Heart left ventricle (tissue), 13 donors: ENCODE results near the gene WSB1.

Experiments
- POLR2A ChIP-seq, 2 donors: fragments of 450-650 bp; IDR thresholded peaks; one replicate each; pipeline ENCODE4 v1.6.1; 2017; ENCODE audit warnings: antibody characterized with exemption in 2 of 2, mild to moderate bottlenecking in 2 of 2, moderate library complexity in 2 of 2
- TF ChIP-seq, protein P1 (sequence below), 12 donors: fragments of 200-600 bp; sonication (generic) in 4 of 12; IDR thresholded peaks; one replicate each; pipeline versions ENCODE4 v1.5.0 to v1.8.0; 2018 to 2022; ENCODE audit warnings: antibody characterized with exemption in 12 of 12, mild to moderate bottlenecking in 5 of 12
- donor health status: ischemic (EF 13 %, LVEDD 7.1; RV severe dilation, severe dysfunction).
- donor health status: DM: no; HTN: yes; CAD: no.
- donor health status: DM: no; HTN: no; CAD: no.
- donor health status: ischemic (EF 25% LVEDD 6.9; RV normal size, moderate dysfunction).
- donor health status: ischemic (EF 25% LVEDD 5.7; RV mildly dilated, moderate dysfunction).
- donor health status: ischemic (EF 35%, LVEDD 5.7; RV mildly dilated, moderate dysfunction).
- donor health status: nonischemic (EF 11% LVEDD 7.7; RV severe dilation, severe dysfunction).
- donor health status: DM: yes; HTN: yes; CAD: no.
- donor health status: PGD.
- donor health status: ischemic (EF 29% LVEDD 5.4; RV normal size, mild dysfunction).
- donor health status: nonischemic (EF 23%, LVEDD 6.1; RV moderate dilation, normal function).

GRCh38 chr17:27295945-27296344 is 2.0 kb downstream of the WSB1 start:
- TF ChIP-seq, protein P1, sequence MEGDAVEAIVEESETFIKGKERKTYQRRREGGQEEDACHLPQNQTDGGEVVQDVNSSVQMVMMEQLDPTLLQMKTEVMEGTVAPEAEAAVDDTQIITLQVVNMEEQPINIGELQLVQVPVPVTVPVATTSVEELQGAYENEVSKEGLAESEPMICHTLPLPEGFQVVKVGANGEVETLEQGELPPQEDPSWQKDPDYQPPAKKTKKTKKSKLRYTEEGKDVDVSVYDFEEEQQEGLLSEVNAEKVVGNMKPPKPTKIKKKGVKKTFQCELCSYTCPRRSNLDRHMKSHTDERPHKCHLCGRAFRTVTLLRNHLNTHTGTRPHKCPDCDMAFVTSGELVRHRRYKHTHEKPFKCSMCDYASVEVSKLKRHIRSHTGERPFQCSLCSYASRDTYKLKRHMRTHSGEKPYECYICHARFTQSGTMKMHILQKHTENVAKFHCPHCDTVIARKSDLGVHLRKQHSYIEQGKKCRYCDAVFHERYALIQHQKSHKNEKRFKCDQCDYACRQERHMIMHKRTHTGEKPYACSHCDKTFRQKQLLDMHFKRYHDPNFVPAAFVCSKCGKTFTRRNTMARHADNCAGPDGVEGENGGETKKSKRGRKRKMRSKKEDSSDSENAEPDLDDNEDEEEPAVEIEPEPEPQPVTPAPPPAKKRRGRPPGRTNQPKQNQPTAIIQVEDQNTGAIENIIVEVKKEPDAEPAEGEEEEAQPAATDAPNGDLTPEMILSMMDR (IDR thresholded peaks at IDR 0.05): no peak
- TF ChIP-seq POLR2A (IDR thresholded peaks at IDR 0.05): no peak
